ENCODE results near the gene CLTCL1.

DNA sequence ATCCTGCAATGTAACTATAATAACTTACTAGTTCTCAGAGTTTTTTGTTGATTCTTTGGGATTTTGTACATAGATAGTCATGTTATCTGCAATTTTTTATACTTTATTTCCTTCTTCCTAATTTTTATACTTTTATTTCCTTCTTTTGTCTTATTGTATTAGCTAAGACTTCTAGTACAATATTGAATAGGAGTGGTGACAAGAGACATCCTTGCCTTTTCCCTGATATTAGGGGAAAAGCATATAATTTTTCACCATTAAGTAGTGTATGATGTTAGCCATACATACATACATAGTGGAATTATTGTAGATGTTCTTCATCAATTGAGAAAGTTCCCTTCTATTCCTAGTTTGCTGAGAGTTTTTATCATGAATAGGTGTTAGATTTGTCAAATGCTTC is 27.8 kb upstream of the CLTCL1 start:
- TF ChIP-seq TARDBP (IDR thresholded peaks at IDR 0.05) (no peak), SP1 (IDR thresholded peaks at IDR 0.05) (no peak), FOXA1 (IDR thresholded peaks at IDR 0.05) (no peak), FOXM1 (IDR thresholded peaks at IDR 0.05; ENCODE audit: borderline replicate concordance) (no peak), NFRKB (IDR thresholded peaks at IDR 0.05) (no peak), CTBP1 (IDR thresholded peaks at IDR 0.05; ENCODE audit: borderline replicate concordance) (no peak), ARNT (IDR thresholded peaks at IDR 0.05) (no peak), FOXK2 (IDR thresholded peaks at IDR 0.05) (no peak), ZNF384 (IDR thresholded peaks at IDR 0.05) (no peak)

All from HEK293T (cell line).